Ishikawa (cell line): ENCODE results near the gene CXorf49.

ENCODE experiments used
- CEBPB ChIP-seq: IDR thresholded peaks from 2 replicates; pipeline ENCODE4 v1.6.1; 2012
- CREB1 ChIP-seq: IDR thresholded peaks from 2 replicates; pipeline ENCODE4 v1.6.1; 2012; ENCODE audit warnings: low read depth
- EGR1 ChIP-seq: IDR thresholded peaks from 2 replicates; pipeline ENCODE4 v1.6.1; 2012
- EP300 ChIP-seq: IDR thresholded peaks from 2 replicates; pipeline ENCODE4 v1.6.1; 2012; ENCODE audit warnings: borderline replicate concordance
- FOXM1 ChIP-seq: IDR thresholded peaks from 2 replicates; pipeline ENCODE4 v1.6.1; 2012; ENCODE audit warnings: low read depth, borderline replicate concordance
- MAX ChIP-seq: IDR thresholded peaks from 2 replicates; pipeline ENCODE4 v1.6.1; 2012
- NFIC ChIP-seq: IDR thresholded peaks from 2 replicates; pipeline ENCODE4 v1.6.1; 2012
- RAD21 ChIP-seq: IDR thresholded peaks from 2 replicates; pipeline ENCODE4 v1.6.1; 2012; ENCODE audit warnings: low read depth
- REST ChIP-seq: IDR thresholded peaks from 2 replicates; pipeline ENCODE4 v1.6.1; 2012; ENCODE audit warnings: low read depth, mild to moderate bottlenecking
- TAF1 ChIP-seq: IDR thresholded peaks from 2 replicates; pipeline ENCODE4 v1.6.1; 2012; ENCODE audit warnings: low read depth, mild to moderate bottlenecking
- TEAD4 ChIP-seq: IDR thresholded peaks from 2 replicates; pipeline ENCODE4 v1.6.1; 2012
- YY1 ChIP-seq: IDR thresholded peaks from 2 replicates; pipeline ENCODE4 v1.6.1; 2012; ENCODE audit warnings: low read depth

- no peak for TF ChIP-seq CREB1
- TF ChIP-seq REST, result no peak
- TF ChIP-seq TEAD4, result no peak
- no peak for TF ChIP-seq MAX
- TF ChIP-seq EGR1, result no peak
- TF ChIP-seq YY1, result no peak
- TF ChIP-seq CEBPB, result no peak
- no peak for TF ChIP-seq FOXM1
- TF ChIP-seq EP300, result no peak
- no peak for TF ChIP-seq TAF1
- no peak for TF ChIP-seq RAD21
- no peak for TF ChIP-seq NFIC
Observed at GRCh38 chrX:71669492-71669891, 48.6 kb downstream of the CXorf49 start.
